Endothelial cell of umbilical vein (primary cell): ENCODE measurements around the gene NDUFA11. TPM values are rescaled to one million over a fixed set of nuclear protein-coding genes. Genes with fewer than 3 reads are reported as not detected.

ENCODE experiments used
- BruUV-seq: library from RNA; stranded (reverse); fragments of 400-500 nt; replicated peaks from 2 replicates; lab custom pipeline; 2021; lab: Mats Ljungman, UMichigan
- CTCF ChIA-PET: fragments of 300-600, 350-600 bp; sonication (Branson Sonifier 250); formaldehyde crosslinking; loops from one replicate; lab custom pipeline; 2021; ENCODE audit warnings: antibody characterized with exemption, inconsistent platforms; lab: Charles Lee
- POLR2A ChIA-PET: fragments of 300-600, 350-600 bp; sonication (Branson Sonifier 250); formaldehyde crosslinking; loops from one replicate; lab custom pipeline; 2021; ENCODE audit warnings: antibody characterized with exemption, inconsistent platforms; lab: Charles Lee
- DNase-seq: peaks from one replicate; pipeline ENCODE4 v3.0.0-alpha.2; 2011; ENCODE audit warnings: low read depth, low spot score
- FAIRE-seq: peaks from 2 replicates; lab custom pipeline; 2011; peaks lifted over from hg19 to GRCh38; lab: Jason Lieb, UNC
- H2AFZ ChIP-seq: 2 replicates; pipeline ENCODE4 v1.6.0; 2012; ENCODE audit warnings: low read depth, low read length, control low read depth, inconsistent platforms
- H3K27ac ChIP-seq: 2 replicates; pipeline ENCODE4 v1.5.1; 2011; ENCODE audit warnings: low read depth, mild to moderate bottlenecking, control low read depth, low read length, moderate library complexity; ENCODE audit not compliant: insufficient read depth
- H3K27me3 ChIP-seq, 2 experiments: 2 replicates each; pipeline versions ENCODE4 v1.6.0 to v1.6.1; 2011; ENCODE audit warnings: low read length in 2 of 2, mixed read lengths in 1 of 2; ENCODE audit not compliant: control insufficient read depth in 2 of 2, insufficient read depth in 2 of 2
- H3K36me3 ChIP-seq, 2 experiments: 2 replicates in 1 of 2; 3 replicates in 1 of 2; pipeline ENCODE4 v1.5.1; 2011; ENCODE audit warnings: low read length in 2 of 2, mild to moderate bottlenecking in 1 of 2, moderate library complexity in 1 of 2; ENCODE audit not compliant: control insufficient read depth in 2 of 2, insufficient read depth in 2 of 2; ENCODE audit errors: extremely low read depth in 1 of 2
- H3K4me1 ChIP-seq: 3 replicates; pipeline ENCODE4 v1.5.1; 2011; ENCODE audit warnings: mild to moderate bottlenecking, low read length; ENCODE audit not compliant: control insufficient read depth, insufficient read depth; ENCODE audit errors: extremely low read depth
- H3K4me2 ChIP-seq: 2 replicates; pipeline ENCODE4 v1.6.1; 2011; ENCODE audit warnings: low read length, control low read depth, mixed read lengths; ENCODE audit not compliant: insufficient read depth
- H3K4me3 ChIP-seq, 3 experiments: fragments of 200-600 bp in 1 of 3; sonication (generic), shearing (Covaris generic) in 1 of 3; replicated peaks in 1 of 3; 2 replicates each; pipeline ENCODE4 v1.5.1; 2011 to 2016; ENCODE audit warnings: control low read depth in 3 of 3, low read length in 3 of 3, mild to moderate bottlenecking in 2 of 3, inconsistent platforms in 1 of 3, low read depth in 1 of 3, moderate library complexity in 1 of 3; ENCODE audit not compliant: insufficient read depth in 1 of 3
- H3K79me2 ChIP-seq: 2 replicates; pipeline ENCODE4 v1.6.0; 2012; ENCODE audit warnings: low read length, inconsistent platforms; ENCODE audit not compliant: control insufficient read depth, insufficient read depth
- H3K9ac ChIP-seq: replicated peaks from 2 replicates; pipeline ENCODE3; 2011; ENCODE audit warnings: low read length, control low read depth; ENCODE audit not compliant: insufficient read depth; ENCODE audit errors: extremely low read depth
- H3K9me1 ChIP-seq: replicated peaks from 3 replicates; pipeline ENCODE4 v1.6.0; 2011; ENCODE audit warnings: mild to moderate bottlenecking, low read length; ENCODE audit not compliant: control insufficient read depth, insufficient read depth; ENCODE audit errors: extremely low read depth
- H3K9me3 ChIP-seq: replicated peaks from 2 replicates; pipeline ENCODE4 v1.5.1; 2012; ENCODE audit warnings: low read length, inconsistent platforms; ENCODE audit not compliant: control insufficient read depth, insufficient read depth
- H4K20me1 ChIP-seq: replicated peaks from 2 replicates; pipeline ENCODE3; 2011; ENCODE audit warnings: mild to moderate bottlenecking, low read length; ENCODE audit not compliant: control insufficient read depth, insufficient read depth; ENCODE audit errors: extremely low read depth
- CTCF ChIP-seq, 2 donors: IDR thresholded peaks; 1 replicate in 1 of 2; 2 replicates in 1 of 2; pipeline ENCODE4 v1.5.1; 2011; ENCODE audit warnings: low read length in 2 of 2, mild to moderate bottlenecking in 2 of 2, moderate library complexity in 2 of 2, control low read depth in 1 of 2, inconsistent platforms in 1 of 2, low read depth in 1 of 2; ENCODE audit not compliant: insufficient read depth in 1 of 2; ENCODE audit errors: extremely low read depth in 1 of 2
- FOS ChIP-seq: IDR thresholded peaks from 2 replicates; pipeline ENCODE4 v1.6.1; 2011; ENCODE audit warnings: mild to moderate bottlenecking, low read length, moderate library complexity, borderline replicate concordance; ENCODE audit not compliant: insufficient read depth
- GATA2 ChIP-seq: IDR thresholded peaks from 2 replicates; pipeline ENCODE4 v1.7.0; 2011; ENCODE audit warnings: low read depth, mild to moderate bottlenecking, moderate library complexity, mixed read lengths, low read length; ENCODE audit not compliant: insufficient read length, insufficient read depth
- JUN ChIP-seq: IDR thresholded peaks from 2 replicates; pipeline ENCODE4 v1.6.1; 2011; ENCODE audit warnings: borderline replicate concordance, low read depth; ENCODE audit not compliant: insufficient read length, insufficient read depth
- MAX ChIP-seq: IDR thresholded peaks from 2 replicates; pipeline ENCODE4 v1.6.1; 2011; ENCODE audit not compliant: insufficient read depth, insufficient read length
- MYC ChIP-seq: IDR thresholded peaks from one replicate; pipeline ENCODE4 v1.6.1; 2011; ENCODE audit warnings: mild to moderate bottlenecking, low read depth, low read length
- POLR2A ChIP-seq: IDR thresholded peaks from 2 replicates; pipeline ENCODE4 v1.6.1; 2012; ENCODE audit warnings: low read depth, mild to moderate bottlenecking, control low read depth, low read length
- POLR2AphosphoS5 ChIP-seq: IDR thresholded peaks from 2 replicates; pipeline ENCODE4 v1.6.1; 2012; ENCODE audit warnings: low read depth, mild to moderate bottlenecking, control low read depth, low read length, moderate library complexity; ENCODE audit not compliant: insufficient read depth
- dilution Hi-C: fragments of 300-500 bp; cut with MboI; formaldehyde crosslinking; loops from one replicate; pipeline ENCODE4 v1.15.0; 2019; ENCODE audit warnings: low sequenced_read_pairs; ENCODE audit not compliant: extremely low pct_ligation_motif_present
- intact Hi-C: fragments of 100-400 bp; cut with micrococcal nuclease; formaldehyde crosslinking; loops from one replicate; pipeline ENCODE4 v1.10.0; 2022
- polyA plus RNA-seq, 4 experiments: library from polyadenylated mRNA; depleted of rRNA in 3 of 4; stranded (reverse) in 3 of 4; unstranded in 1 of 4; fragments of >200 nt; gene quantifications; 2 replicates each; pipeline versions ENCODE4 v1.2.1 to v1.2.3, GENCODE V29; 2011 to 2012; ENCODE audit warnings: missing spikeins in 1 of 4
- total RNA-seq: library from RNA; stranded (reverse); gene quantifications from 2 replicates; pipeline ENCODE4 v1.2.3, GENCODE V29; 2021

Gene NDUFA11
- total and polyA plus RNA-seq, 2 donors (not counting 3 experiments of a cell fraction or from before 2014, with no cell fraction given) = 281 to 876 TPM

GRCh38 chr19:5934774-5935472 is 31.3 kb upstream of the NDUFA11 start:
- Histone ChIP-seq H3K4me1 (peaks cover 30% of the 10 kb centered on the region), H3K4me3 (no peak overlapping the region), H3K27ac (peak overlapping the region; percentile 42), H3K36me3 (peaks cover 7 to 16% of the 10 kb centered on the region in 2 experiments), H3K9me3 (no peaks in the 10 kb centered on the region), H3K27me3 (no peaks in the 10 kb centered on the region), H2AFZ (no peak overlapping the region), H3K9ac (no peak overlapping the region), H4K20me1 (no peaks in the 10 kb centered on the region), H3K9me1 (no peaks in the 10 kb centered on the region), H3K79me2 (no peaks in the 10 kb centered on the region), H3K4me2 (peak overlapping the region; percentile 14)
- TF ChIP-seq MAX (no peak), FOS (no peak), GATA2 (no peak), CTCF (IDR thresholded peaks at IDR 0.05; ENCODE audit: extremely low read depth in 1 of 2, insufficient read depth in 1 of 2, low read depth in 1 of 2, low read length in 2 of 2) (no peak), POLR2AphosphoS5 (no peak), POLR2A (no peak), MYC (no peak), JUN (no peak)
- peak; percentile 81 for DNase-seq
- peak; percentile 70 for FAIRE-seq
- no TSS peak for BruUV-seq
- POLR2A ChIA-PET = interaction anchor here (1.0 kb wide), 1 partner anchor 31 kb away, joined by 3 read pairs; the partner anchor contains the start of gene NDUFA11
- CTCF ChIA-PET = interaction anchor here (0.6 to 3.4 kb wide), 12 partner anchors 17 to 153 kb away, joined by 3 to 28 read pairs (median 4); partner anchors contain the start of gene NRTN
- intact Hi-C loops = no loop called here
- dilution Hi-C loops = no loop called here
